ENCODE data around the gene ABCD4. TPM values are rescaled to one million over a fixed set of nuclear protein-coding genes. Genes with fewer than 3 reads are reported as not detected.
A peak's percentile ranks its signal among the peaks of the same experiment; 100 is the strongest.

ABCD4 gene
- total RNA-seq, 2 donors from 2014 or later = 46.2 to 46.6 TPM

- Histone ChIP-seq H3K27ac (no peak overlapping the region), H3K36me3 (no peaks in the 10 kb centered on the region), H3K27me3 (peaks cover 56% of the 10 kb centered on the region), H3K4me3 (peak overlapping the region; percentile 4), H3K9ac (ENCODE audit: low read depth in 2 of 2, low read length in 2 of 2) (peak overlapping the region in 1 of 2 donors; percentile 24), H3K9me3 (no peaks in the 10 kb centered on the region), H3K4me1 (peaks cover 9% of the 10 kb centered on the region)
- no peak for TF ChIP-seq CTCF (IDR thresholded peaks at IDR 0.05)
- no peak for DNase-seq
- intact Hi-C loops (cut with DNase I) = no loop called here
These were observed 62.6 kb downstream of the ABCD4 start for GRCh38 chr14:74239848-74240793.

- no peak for DNase-seq
- peak within 1 kb of the TSS; percentile 4 for H3K4me3 ChIP-seq
- no peaks in the 10 kb centered on the region for H3K36me3 ChIP-seq
- H3K27ac ChIP-seq = no peak within 1 kb of the TSS
- H3K4me1 ChIP-seq = peaks cover 9% of the 10 kb centered on the region
- TF ChIP-seq CTCF (IDR thresholded peaks at IDR 0.05) = no peak
- H3K9me3 ChIP-seq = no peaks in the 10 kb centered on the region
- H3K9ac ChIP-seq (ENCODE audit: low read depth in 2 of 2, low read length in 2 of 2) = no peak within 1 kb of the TSS
- peaks cover 56% of the 10 kb centered on the region for H3K27me3 ChIP-seq
- intact Hi-C loops (cut with DNase I) = no loop called here
These were observed 63.5 kb downstream of the ABCD4 start, which contains the start of gene VSX2 for GRCh38 chr14:74238974-74239847. VSX2 (plus strand) TSS chr14:74239449; CDS start chr14:74239562, 113 bp downstream.

- Histone ChIP-seq H3K36me3 (no peaks in the 10 kb centered on the region), H3K27ac (no peak overlapping the region)
- no peak for TF ChIP-seq CTCF (IDR thresholded peaks at IDR 0.05)
These were observed 65.3 kb downstream of the ABCD4 start for GRCh38 chr14:74237441-74237840.

More at GRCh38 chr14:74237441-74237840, 65.3 kb downstream of the ABCD4 start:
- Histone ChIP-seq H3K4me3 (no peak overlapping the region), H3K27me3 (peaks cover 39% of the 10 kb centered on the region), H3K4me1 (peaks cover 9% of the 10 kb centered on the region), H3K9me3 (no peaks in the 10 kb centered on the region), H3K9ac (ENCODE audit: low read depth in 2 of 2, low read length in 2 of 2) (no peak overlapping the region)
- intact Hi-C loops (cut with DNase I) = no loop called here
- DNase-seq = no peak

Other genes starting within 250 kb of the ABCD4 start
- 10 to 100 TPM; 29.6 to 47.9 TPM for gene ALDH6A1, start 218.5 kb downstream of the ABCD4 start, total RNA-seq
- gene LIN52, start 218.0 kb downstream of the ABCD4 start, total RNA-seq = 1 to 10 TPM; 3.5 to 7.5 TPM
- not detected for gene VSX2, start 63.5 kb downstream of the ABCD4 start, total RNA-seq
- gene VRTN, start 45.5 kb upstream of the ABCD4 start, total RNA-seq = under 1 TPM in 1 of 2 donors, not detected in 1; 0.30 TPM
- under 1 TPM in 1 of 2 donors, not detected in 1; 0.24 TPM for gene SYNDIG1L, start 123.3 kb upstream of the ABCD4 start, total RNA-seq
- 100 to 1,000 TPM in 1 of 2 donors, 10 to 100 TPM in 1; 93.6 to 233 TPM for gene NPC2, start 190.4 kb upstream of the ABCD4 start, total RNA-seq
- gene ISCA2, start 190.8 kb upstream of the ABCD4 start, total RNA-seq = 10 to 100 TPM; 42.0 to 43.1 TPM

Data from colonic mucosa (tissue), 4 donors.